Measurements from ENCODE around the gene BRCA1. TPM values are rescaled to one million over a fixed set of nuclear protein-coding genes. Genes with fewer than 3 reads are reported as not detected.

BRCA1 gene
- total RNA-seq, 6 experiments from 2014 or later, result 3.1 to 6.7 (median 3.9) TPM

DNA sequence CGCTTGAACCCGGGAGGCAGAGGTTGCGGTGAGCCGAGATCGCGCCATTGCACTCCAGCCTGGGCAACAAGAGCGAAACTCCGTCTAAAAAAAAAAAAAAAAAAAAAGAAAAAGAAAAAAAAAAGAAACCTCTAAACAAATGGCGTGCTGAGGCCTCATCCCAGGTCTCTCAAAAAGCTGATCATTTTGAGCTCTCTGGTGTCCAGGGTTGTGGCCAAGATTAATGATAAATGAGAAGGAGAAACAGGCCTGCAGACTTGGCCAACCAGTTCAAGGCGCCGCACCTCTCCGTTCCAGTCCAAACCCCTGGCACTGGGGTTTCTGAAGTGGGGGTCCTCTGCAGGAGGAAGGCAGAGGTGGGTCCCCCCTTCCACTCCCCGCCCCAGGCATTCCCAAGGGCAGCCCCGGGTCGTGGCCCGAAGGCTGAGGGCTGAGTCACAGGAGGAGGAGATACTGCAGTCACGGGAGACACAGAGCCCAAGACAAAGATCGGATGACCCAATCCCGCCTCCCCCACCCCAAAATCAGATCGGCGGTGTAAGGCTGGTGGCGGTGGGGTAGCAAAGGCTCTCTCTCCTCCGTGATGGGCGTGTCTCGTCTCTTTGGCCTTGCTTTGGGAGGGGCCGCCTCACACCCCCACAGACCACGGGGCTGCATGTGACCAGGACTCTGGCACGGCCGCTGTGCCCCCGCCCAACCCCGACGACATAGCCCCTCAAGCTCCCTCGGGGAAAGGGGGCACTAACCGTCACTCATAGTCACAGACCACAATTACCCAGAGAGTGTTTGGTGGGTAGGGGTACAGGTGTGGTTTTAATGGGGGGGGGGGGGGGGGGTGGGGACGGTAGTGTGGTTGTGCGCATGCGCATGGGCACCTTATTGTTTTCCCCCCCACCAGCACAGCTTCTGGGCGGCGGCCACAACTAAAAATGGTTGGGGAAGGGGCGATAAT lies 104.1 kb downstream of the BRCA1 start:
- peak overlapping the region; percentile 91 to 100 (median 92) for H3K4me3 ChIP-seq
- no peaks in the 10 kb centered on the region for H3K27me3 ChIP-seq
- TF ChIP-seq POLR2A (IDR thresholded peaks at IDR 0.05), result no peak
- TF ChIP-seq, protein P1, sequence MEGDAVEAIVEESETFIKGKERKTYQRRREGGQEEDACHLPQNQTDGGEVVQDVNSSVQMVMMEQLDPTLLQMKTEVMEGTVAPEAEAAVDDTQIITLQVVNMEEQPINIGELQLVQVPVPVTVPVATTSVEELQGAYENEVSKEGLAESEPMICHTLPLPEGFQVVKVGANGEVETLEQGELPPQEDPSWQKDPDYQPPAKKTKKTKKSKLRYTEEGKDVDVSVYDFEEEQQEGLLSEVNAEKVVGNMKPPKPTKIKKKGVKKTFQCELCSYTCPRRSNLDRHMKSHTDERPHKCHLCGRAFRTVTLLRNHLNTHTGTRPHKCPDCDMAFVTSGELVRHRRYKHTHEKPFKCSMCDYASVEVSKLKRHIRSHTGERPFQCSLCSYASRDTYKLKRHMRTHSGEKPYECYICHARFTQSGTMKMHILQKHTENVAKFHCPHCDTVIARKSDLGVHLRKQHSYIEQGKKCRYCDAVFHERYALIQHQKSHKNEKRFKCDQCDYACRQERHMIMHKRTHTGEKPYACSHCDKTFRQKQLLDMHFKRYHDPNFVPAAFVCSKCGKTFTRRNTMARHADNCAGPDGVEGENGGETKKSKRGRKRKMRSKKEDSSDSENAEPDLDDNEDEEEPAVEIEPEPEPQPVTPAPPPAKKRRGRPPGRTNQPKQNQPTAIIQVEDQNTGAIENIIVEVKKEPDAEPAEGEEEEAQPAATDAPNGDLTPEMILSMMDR (IDR thresholded peaks at IDR 0.05), result no peak
- intact Hi-C loops (cut with DNase I), result loop anchor here in 1 of 2 donors (10.0 kb wide), 1 partner anchor 124 kb away; no protein-coding TSS in a partner anchor
- WGBS (ENCODE audit: insufficient coverage, low coverage, low lambda C conversion rate, missing lambda C conversion rate), result 56% methylated on average over 11 of the region's 40 CpGs
- H3K27ac ChIP-seq, result peak overlapping the region; percentile 58 to 69 (median 68)
- H3K9me3 ChIP-seq, result no peaks in the 10 kb centered on the region
- H3K36me3 ChIP-seq, result no peaks in the 10 kb centered on the region
- peaks cover 0 to 4% (median 0%) of the 10 kb centered on the region in 4 donors for H3K4me1 ChIP-seq
- peak; percentile 1 to 34 (median 2) for ATAC-seq
- peak in 2 of 3 donors; percentile 63 to 68 for DNase-seq

DNA sequence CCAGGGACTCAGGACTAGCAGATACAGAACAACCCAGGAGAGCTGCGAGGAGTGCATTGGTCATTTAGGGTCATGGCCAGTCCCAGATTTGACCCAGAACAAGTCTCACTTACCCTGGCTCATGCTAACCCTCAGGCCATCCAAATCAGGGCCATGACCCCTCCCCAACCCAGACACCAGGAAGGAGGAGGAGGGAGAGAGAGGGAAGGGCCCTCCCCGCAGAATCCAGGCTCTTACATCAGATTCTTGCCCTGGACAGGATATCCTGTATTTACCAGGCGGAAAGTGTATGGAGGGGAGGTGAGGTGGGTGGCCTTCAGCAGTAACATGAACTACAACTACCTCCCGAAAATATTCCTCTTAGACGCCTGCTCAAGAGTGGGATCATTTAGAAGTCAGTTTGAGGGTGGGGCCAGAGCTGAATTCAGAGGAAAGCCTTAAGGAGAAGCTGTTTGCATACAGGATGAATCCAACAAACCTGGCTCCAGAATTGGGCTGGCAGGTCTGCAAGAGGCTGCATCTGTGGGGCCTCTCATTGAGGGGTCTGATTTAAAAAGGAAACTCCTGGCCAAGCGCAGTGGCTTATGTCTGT lies 105.0 kb downstream of the BRCA1 start:
- no peak overlapping the region for H3K4me3 ChIP-seq
- no peaks in the 10 kb centered on the region for H3K9me3 ChIP-seq
- peak overlapping the region in 1 of 3 donors; percentile 1 for H3K27ac ChIP-seq
- DNase-seq (peak in 1 of 3 donors; percentile 39), ATAC-seq (no peak)
- peaks cover 0 to 4% (median 0%) of the 10 kb centered on the region in 4 donors for H3K4me1 ChIP-seq
- TF ChIP-seq POLR2A (IDR thresholded peaks at IDR 0.05), result no peak
- TF ChIP-seq, protein P1 (IDR thresholded peaks at IDR 0.05), result no peak
- whole genome bisulfite sequencing (ENCODE audit: insufficient coverage, low coverage, low lambda C conversion rate, missing lambda C conversion rate), result 38% methylated on average over 5 of the region's 6 CpGs
- H3K36me3 ChIP-seq, result no peaks in the 10 kb centered on the region
- no peaks in the 10 kb centered on the region for H3K27me3 ChIP-seq
- intact Hi-C loops (cut with DNase I), result loop anchor here in 1 of 2 donors (10.0 kb wide), 1 partner anchor 125 kb away; no protein-coding TSS in a partner anchor

DNA sequence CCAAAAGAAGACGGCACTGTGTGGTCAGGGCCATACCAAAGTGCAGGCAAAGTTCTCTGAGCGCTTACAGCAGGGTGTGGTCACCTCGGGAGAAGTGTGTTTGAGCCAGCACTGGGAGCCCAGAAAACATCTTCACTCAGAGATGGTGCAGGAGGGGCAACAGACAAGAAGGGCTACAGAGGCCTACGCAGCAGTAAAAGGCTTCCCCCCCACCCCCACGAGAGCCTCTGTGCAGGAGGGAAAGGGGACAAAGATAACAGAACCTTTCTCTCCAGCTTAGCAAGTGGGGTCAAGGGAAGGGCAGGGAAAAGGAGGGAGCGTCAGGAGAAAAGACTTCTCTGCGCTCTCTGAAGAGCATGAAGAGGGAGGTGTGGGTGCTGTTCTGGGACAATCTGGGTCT lies 105.7 kb downstream of the BRCA1 start:
- Histone ChIP-seq H3K9me3 (no peaks in the 10 kb centered on the region), H3K36me3 (peaks cover 0 to 2% (median 0%) of the 10 kb centered on the region in 4 donors), H3K4me1 (no peaks in the 10 kb centered on the region), H3K27me3 (no peaks in the 10 kb centered on the region), H3K27ac (no peak overlapping the region), H3K4me3 (no peak overlapping the region)
- intact Hi-C loops (cut with DNase I), result loop anchor here in 1 of 2 donors (10.0 kb wide), 1 partner anchor 205 kb away; the partner anchor contains the start of gene CCDC200
- DNase-seq (peak in 1 of 3 donors; percentile 14), ATAC-seq (no peak)
- TF ChIP-seq, protein P1 (IDR thresholded peaks at IDR 0.05), result no peak
- no peak for TF ChIP-seq POLR2A (IDR thresholded peaks at IDR 0.05)
- 58% methylated on average over 6 of the region's 7 CpGs for WGBS (ENCODE audit: insufficient coverage, low coverage, low lambda C conversion rate, missing lambda C conversion rate)

DNA sequence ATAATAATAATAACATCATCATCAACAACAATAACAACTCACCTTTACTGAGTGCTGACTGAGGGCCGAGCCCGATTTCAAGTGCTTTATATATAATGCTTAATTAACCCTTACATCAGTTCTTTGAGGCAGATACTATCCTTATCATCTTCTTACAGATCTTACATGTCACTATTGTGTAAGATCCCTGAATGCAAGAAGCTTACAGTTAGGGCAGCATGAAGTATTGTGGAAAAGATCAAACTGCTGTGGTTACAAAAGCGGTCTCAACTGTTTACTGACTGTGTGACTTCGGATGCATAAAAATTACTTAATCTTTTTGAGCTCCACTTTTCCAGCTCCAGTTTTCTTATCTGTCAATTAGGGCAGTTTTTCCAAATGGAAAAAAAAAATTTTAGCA lies 106.2 kb downstream of the BRCA1 start:
- intact Hi-C loops (cut with DNase I), result loop anchor here in 1 of 2 donors (10.0 kb wide), 1 partner anchor 206 kb away; the partner anchor contains the start of gene CCDC200
- no peak overlapping the region for H3K4me3 ChIP-seq
- ATAC-seq (no peak), DNase-seq (no peak)
- no peak overlapping the region for H3K27ac ChIP-seq
- H3K36me3 ChIP-seq, result peaks cover 0 to 3% (median 0%) of the 10 kb centered on the region in 4 donors
- WGBS (ENCODE audit: insufficient coverage, low coverage, low lambda C conversion rate, missing lambda C conversion rate), result 29% methylated on average over 4 of the region's 4 CpGs
- no peaks in the 10 kb centered on the region for H3K9me3 ChIP-seq
- H3K4me1 ChIP-seq, result no peaks in the 10 kb centered on the region
- no peak for TF ChIP-seq POLR2A (IDR thresholded peaks at IDR 0.05)
- TF ChIP-seq, protein P1 (IDR thresholded peaks at IDR 0.05), result no peak
- H3K27me3 ChIP-seq, result no peaks in the 10 kb centered on the region

All from right lobe of liver (tissue), 6 donors.